DMS53 (cell line): ENCODE measurements around the gene ZNF844.
"Not testable (repeated sequence)": the region's sequence is repeated elsewhere in the genome, so short reads cannot be mapped to it uniquely, and the experiment has no call there.

Experiments used
- DNase-seq: peaks from one replicate; lab custom pipeline; 2025; lab: John Stamatoyannopoulos, UW

The ZNF844 gene

GRCh38 chr19:12092065-12092867, 27.7 kb downstream of the ZNF844 start:
- peak; percentile 60 for DNase-seq

GRCh38 chr19:12092956-12093355, 28.4 kb downstream of the ZNF844 start:
- DNase-seq, result no peak

DNA sequence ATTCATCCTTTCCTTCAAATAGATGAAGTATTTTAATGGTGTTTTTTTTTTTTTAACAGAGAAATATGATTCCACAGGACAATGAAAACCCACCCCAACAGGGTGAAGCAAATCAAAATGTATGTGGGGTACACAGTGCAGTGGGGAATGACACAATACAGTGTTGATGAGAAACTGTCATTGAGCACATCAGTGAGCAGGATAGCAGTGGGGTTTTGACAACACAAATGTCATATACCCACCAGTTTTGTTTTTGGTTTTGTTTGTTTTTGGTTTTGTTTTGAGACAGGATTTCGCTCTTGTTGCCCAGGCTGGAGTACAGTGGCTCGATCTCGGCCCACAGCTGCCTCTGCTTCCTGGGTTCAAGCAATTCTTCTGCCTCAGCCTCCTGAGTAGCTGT, 29.2 kb downstream of the ZNF844 start:
- no peak for DNase-seq

GRCh38 chr19:12095111-12095790, 30.7 kb downstream of the ZNF844 start:
- DNase-seq, result no peak

DNA sequence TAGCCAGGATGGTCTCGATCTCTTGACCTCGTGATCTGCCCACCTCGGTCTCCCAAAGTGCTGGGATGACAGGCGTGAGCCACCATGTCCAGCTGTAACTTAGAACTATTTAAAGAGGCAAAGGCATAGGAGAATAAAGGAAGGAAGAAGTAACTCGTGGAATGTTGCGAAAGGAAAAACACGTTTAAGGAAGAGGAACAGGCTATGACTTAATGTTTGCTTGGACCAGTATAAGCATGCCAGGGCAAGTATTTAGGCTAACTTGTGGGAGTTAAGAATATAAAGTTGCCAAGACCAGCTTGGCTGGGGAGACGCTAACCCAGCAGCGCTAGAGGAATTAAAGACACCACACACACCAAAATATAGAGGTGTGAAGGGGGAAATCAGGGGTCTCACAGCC, 33.5 kb downstream of the ZNF844 start:
- no peak for DNase-seq

DNA sequence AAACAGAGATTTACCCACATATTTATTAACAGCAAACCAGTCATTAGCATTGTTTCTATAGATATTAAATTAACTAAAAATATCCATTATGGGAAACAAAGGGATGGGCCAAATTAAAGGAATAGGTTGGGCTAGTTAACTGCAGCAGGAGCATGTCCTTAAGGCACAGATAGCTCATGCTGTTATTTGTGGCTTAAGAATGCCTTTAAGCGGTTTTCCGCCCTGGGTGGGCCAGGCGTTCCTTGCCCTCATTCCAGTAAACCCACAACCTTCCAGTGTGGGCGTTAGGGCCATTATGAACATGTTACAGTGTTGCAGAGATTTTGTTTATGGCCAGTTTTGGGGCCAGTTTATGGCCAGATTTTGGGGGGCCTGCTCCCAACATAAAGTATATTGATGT, 39.4 kb downstream of the ZNF844 start:
- DNase-seq, result not testable (repeated sequence)

- DNase-seq, result no peak
These were observed 46.6 kb downstream of the ZNF844 start for GRCh38 chr19:12111176-12111575.

- DNase-seq, result no peak
These were observed 47.6 kb downstream of the ZNF844 start for GRCh38 chr19:12111943-12112637.

GRCh38 chr19:12112701-12113100, 48.2 kb downstream of the ZNF844 start:
- no peak for DNase-seq

DNA sequence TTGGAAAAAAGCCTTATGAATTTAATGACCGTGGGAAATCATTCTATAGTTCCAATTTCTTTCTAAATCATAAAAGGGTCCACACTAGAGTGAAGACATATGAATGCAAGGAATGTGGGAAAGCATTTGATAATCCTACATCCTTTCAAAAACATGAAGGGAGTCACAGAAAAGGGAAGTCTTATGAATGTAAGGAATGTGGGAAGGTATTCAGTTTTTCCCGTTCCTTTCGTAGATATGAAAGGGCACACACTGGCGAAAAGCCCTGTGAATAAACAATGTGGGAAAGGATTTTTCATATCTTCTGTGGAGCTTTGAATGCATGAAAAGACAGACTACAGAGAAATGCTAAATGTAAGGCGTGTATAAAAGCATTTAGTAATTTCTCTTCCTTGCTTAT, 48.6 kb downstream of the ZNF844 start:
- DNase-seq, result no peak

DNA sequence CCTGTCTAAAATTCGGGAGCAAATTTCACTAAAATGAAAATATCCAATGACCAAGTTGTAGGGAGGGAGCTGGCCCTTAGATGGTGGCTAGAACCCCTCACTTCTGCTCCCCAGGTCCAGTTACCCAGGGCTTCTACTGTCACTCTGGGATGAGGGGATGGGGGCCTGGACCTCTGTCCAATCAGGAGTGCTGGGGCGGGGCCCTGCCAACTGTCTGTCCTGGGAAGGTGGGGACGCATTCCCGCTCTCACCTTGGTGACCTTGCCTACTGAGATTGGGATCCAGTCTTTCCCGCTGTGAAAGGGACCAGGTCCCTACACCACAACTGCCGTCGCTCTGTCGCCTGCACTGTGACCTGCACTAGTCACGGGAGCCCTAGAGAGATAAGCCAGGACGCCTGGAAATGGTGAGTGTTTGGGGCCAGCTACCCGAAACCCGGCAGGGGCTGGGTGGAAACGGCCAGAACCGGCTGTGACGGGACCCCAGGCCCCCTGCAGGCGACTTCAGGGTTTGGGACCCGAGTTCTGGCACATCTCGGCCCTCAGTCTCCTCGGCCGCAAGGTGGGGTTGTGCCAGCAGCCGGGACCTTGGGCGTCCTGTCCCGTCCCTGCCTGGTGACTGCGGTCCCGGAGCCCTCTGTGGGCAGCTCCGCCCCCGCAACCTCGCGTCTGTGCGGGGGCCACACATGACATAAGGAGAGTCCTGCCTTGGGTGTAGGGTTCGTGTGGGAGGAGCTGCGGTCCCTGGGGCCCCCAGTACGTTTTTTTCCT, 52.9 kb downstream of the ZNF844 start:
- no peak for DNase-seq

- DNase-seq, result peak; percentile 57
These were observed 62.2 kb downstream of the ZNF844 start for GRCh38 chr19:12126707-12127106.
